ENCODE data around the gene FOXP1. TPM values are rescaled to one million over a fixed set of nuclear protein-coding genes. Genes with fewer than 3 reads are reported as not detected.
A peak's percentile ranks its signal among the peaks of the same experiment; 100 is the strongest.

Gene FOXP1
- total RNA-seq, 1 donor from 2014 or later, result 107 TPM

GRCh38 chr3:71168880-71169411, 414.6 kb downstream of the FOXP1 start:
- peaks cover 38% of the 10 kb centered on the region for H3K4me1 ChIP-seq (ENCODE audit: insufficient read depth, low read length)
- H3K27me3 Mint-ChIP-seq (ENCODE audit: low read depth, unreplicated experiment), result no peaks in the 10 kb centered on the region
- DNase-seq (ENCODE audit: low read depth) (peak; percentile 18), FAIRE-seq (no peak)
- peaks cover 31% of the 10 kb centered on the region for H3K4me1 Mint-ChIP-seq (ENCODE audit: low read depth, unreplicated experiment)
- H3K9me3 ChIP-seq (ENCODE audit: insufficient read depth, low read depth, low read length), result no peaks in the 10 kb centered on the region
- TF ChIP-seq, protein P1, sequence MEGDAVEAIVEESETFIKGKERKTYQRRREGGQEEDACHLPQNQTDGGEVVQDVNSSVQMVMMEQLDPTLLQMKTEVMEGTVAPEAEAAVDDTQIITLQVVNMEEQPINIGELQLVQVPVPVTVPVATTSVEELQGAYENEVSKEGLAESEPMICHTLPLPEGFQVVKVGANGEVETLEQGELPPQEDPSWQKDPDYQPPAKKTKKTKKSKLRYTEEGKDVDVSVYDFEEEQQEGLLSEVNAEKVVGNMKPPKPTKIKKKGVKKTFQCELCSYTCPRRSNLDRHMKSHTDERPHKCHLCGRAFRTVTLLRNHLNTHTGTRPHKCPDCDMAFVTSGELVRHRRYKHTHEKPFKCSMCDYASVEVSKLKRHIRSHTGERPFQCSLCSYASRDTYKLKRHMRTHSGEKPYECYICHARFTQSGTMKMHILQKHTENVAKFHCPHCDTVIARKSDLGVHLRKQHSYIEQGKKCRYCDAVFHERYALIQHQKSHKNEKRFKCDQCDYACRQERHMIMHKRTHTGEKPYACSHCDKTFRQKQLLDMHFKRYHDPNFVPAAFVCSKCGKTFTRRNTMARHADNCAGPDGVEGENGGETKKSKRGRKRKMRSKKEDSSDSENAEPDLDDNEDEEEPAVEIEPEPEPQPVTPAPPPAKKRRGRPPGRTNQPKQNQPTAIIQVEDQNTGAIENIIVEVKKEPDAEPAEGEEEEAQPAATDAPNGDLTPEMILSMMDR (IDR thresholded peaks at IDR 0.05; ENCODE audit: insufficient read depth, low read depth, low read length), result no peak
- TF ChIP-seq EZH2 (IDR thresholded peaks at IDR 0.05; ENCODE audit: insufficient read depth, low read length), result no peak
- H2AFZ ChIP-seq (ENCODE audit: low read depth, low read length), result no peak overlapping the region
- H3K79me2 ChIP-seq (ENCODE audit: insufficient read depth, low read length), result no peaks in the 10 kb centered on the region
- H3K27ac ChIP-seq (ENCODE audit: low read depth, low read length), result peak overlapping the region; percentile 80
- peak overlapping the region; percentile 71 for H3K9ac ChIP-seq (ENCODE audit: low read length)
- no peak overlapping the region for H3K4me3 Mint-ChIP-seq (ENCODE audit: unreplicated experiment)
- no peaks in the 10 kb centered on the region for H3K27me3 ChIP-seq (ENCODE audit: insufficient read depth, low read length)
- no peak overlapping the region for H3K27ac Mint-ChIP-seq (ENCODE audit: unreplicated experiment)
- no peaks in the 10 kb centered on the region for H4K20me1 ChIP-seq (ENCODE audit: insufficient read depth, low read length)
- no peaks in the 10 kb centered on the region for H3K9me3 Mint-ChIP-seq (ENCODE audit: unreplicated experiment)
- no peak overlapping the region for H3K4me3 ChIP-seq (ENCODE audit: insufficient read depth, low read depth, low read length)
- peak overlapping the region; percentile 48 for H3K4me2 ChIP-seq (ENCODE audit: low read length)
- H3K36me3 Mint-ChIP-seq (ENCODE audit: low read depth, unreplicated experiment), result peaks cover 17% of the 10 kb centered on the region
- H3K36me3 ChIP-seq (ENCODE audit: insufficient read depth, low read length), result peaks cover 14% of the 10 kb centered on the region

DNA sequence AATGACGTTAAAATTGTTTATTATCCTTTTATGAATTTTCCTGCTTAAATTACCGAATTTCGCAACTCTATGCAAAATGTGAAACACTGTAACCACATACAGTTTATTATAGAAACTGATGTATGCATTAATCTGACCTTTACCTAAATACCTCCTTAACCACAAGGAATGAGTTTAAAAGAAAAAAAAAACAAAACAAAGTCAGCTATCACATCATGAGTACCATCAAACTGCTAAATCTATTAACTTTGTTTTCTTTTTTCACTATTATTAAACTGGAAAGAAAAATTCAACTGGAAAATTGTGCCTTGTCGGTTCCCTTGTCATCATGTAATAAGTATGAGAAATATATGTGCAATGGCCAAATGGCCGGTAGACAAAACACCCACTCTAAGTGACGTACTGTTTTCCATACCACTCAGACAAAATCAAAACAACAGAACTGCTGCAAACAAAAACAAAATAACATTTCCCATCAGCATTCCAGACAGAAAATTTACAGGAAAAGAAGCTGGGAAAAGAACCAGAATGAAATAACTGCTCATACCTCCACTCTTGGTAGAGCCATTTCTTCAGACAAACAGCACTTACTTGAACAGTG, 415.3 kb downstream of the FOXP1 start:
- H3K4me1 ChIP-seq (ENCODE audit: insufficient read depth, low read length), result peaks cover 38% of the 10 kb centered on the region
- Mint-ChIP-seq H3K27me3 (ENCODE audit: low read depth, unreplicated experiment) (no peaks in the 10 kb centered on the region), H3K27ac (ENCODE audit: unreplicated experiment) (peak overlapping the region; percentile 64), H3K4me3 (ENCODE audit: unreplicated experiment) (no peak overlapping the region), H3K36me3 (ENCODE audit: low read depth, unreplicated experiment) (peaks cover 17% of the 10 kb centered on the region), H3K4me1 (ENCODE audit: low read depth, unreplicated experiment) (peaks cover 24% of the 10 kb centered on the region), H3K9me3 (ENCODE audit: unreplicated experiment) (no peaks in the 10 kb centered on the region)
- H3K27me3 ChIP-seq (ENCODE audit: insufficient read depth, low read length), result no peaks in the 10 kb centered on the region
- peaks cover 14% of the 10 kb centered on the region for H3K36me3 ChIP-seq (ENCODE audit: insufficient read depth, low read length)
- H4K20me1 ChIP-seq (ENCODE audit: insufficient read depth, low read length), result no peaks in the 10 kb centered on the region
- TF ChIP-seq, protein P1 (IDR thresholded peaks at IDR 0.05; ENCODE audit: insufficient read depth, low read depth, low read length), result no peak
- TF ChIP-seq EZH2 (IDR thresholded peaks at IDR 0.05; ENCODE audit: insufficient read depth, low read length), result no peak
- FAIRE-seq (peak; percentile 17), DNase-seq (ENCODE audit: low read depth) (peak; percentile 69)
- peak overlapping the region; percentile 71 for H3K9ac ChIP-seq (ENCODE audit: low read length)
- no peak overlapping the region for H2AFZ ChIP-seq (ENCODE audit: low read depth, low read length)
- peak overlapping the region; percentile 80 for H3K27ac ChIP-seq (ENCODE audit: low read depth, low read length)
- H3K9me3 ChIP-seq (ENCODE audit: insufficient read depth, low read depth, low read length), result no peaks in the 10 kb centered on the region
- no peaks in the 10 kb centered on the region for H3K79me2 ChIP-seq (ENCODE audit: insufficient read depth, low read length)
- peak overlapping the region; percentile 48 for H3K4me2 ChIP-seq (ENCODE audit: low read length)
- H3K4me3 ChIP-seq (ENCODE audit: insufficient read depth, low read depth, low read length), result no peak overlapping the region

Data from astrocyte (in vitro differentiated cells and primary cell).